Fibroblast of skin of left quadriceps (primary cell): Measurements from ENCODE around the gene FNTB.
"Not testable (repeated sequence)": the region's sequence is repeated elsewhere in the genome, so short reads cannot be mapped to it uniquely, and the experiment has no call there.

Experiments
- DNase-seq, 2 experiments: peaks; one replicate each; pipeline ENCODE4 v3.0.0-alpha.2; 2013; ENCODE audit warnings: low read depth in 2 of 2

FNTB gene

DNA sequence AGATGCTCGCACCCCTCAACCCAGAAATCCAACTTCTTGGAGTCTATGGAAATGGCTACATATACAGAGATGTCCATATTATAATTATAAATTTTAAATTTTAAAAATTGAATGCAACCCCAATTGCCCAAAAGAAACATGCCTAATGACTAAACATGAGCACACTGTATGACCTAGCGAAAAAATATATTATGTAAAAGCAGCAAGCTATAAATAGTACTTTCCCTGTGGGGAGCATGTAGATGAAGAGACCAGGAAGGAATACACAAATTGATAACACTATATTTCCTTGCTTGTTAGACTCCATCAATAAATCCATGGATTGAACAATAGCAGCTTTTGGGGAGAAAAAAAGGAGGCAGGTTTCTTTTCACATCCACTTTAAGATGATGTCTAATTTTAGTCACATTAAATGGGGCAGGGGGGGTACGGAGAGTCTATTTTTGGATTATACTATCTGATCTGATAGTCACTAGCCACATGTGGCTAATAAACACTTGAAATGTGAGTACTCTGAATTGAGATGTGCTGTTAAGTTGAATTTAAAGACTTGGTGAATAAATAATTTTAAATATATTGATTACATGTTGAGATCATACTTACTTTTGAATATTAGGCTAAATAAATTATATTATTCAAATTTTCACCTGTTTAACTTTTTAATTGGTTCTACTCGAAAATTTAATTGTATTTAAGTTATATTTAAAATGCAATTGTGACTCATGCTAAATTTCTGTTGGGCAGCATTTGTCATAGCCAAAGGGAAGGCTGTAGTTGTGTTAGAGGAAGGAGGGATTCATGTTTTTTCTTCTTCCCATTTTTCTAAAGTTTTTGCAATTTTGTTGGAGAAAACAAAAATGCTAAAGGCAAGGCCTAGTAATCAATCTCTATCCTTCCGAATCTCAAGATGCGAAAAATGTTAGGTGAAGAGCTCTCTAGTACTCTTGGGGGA is 98.1 kb downstream of the FNTB start:
- DNase-seq = no peak

DNA sequence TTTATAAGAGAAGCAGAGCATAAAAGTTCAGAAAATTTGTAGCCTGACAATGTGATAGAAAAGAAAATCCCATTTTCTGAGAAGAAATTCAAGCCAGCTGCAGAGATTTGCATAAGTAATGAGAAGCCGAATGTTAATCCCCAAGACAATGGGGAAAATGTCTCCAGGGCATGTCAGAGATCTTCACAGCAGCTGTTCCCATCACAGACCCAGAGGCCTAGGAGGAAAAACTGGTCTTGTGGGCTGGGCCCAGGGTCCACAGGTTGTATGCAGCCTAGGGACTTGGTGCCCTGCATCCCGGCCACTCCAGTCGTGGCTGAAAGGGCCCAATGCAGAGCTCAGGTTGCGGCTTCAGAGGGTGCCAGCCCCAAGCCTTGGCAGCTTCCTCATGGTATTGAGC is 100.0 kb downstream of the FNTB start:
- not testable (repeated sequence) for DNase-seq

DNA sequence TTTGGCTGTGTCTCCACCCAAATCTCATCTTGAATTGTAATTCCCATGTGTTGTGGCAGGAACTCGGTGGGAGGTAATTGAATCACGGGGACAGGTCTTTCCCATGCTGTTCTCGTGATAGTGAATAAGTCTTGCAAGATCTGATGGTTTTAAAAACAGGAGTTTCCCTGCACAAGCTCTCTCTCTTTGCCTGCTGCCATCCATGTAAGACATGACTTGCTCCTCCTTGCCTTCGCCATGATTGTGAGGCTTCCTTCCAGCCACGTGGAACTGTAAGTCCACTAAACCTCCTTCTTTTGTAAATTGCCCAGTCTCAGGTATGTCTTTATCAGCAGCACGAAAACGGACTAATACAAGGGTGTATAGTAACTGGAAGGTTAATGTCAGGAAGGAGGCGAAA is 101.1 kb downstream of the FNTB start:
- DNase-seq = not testable (repeated sequence)

DNA sequence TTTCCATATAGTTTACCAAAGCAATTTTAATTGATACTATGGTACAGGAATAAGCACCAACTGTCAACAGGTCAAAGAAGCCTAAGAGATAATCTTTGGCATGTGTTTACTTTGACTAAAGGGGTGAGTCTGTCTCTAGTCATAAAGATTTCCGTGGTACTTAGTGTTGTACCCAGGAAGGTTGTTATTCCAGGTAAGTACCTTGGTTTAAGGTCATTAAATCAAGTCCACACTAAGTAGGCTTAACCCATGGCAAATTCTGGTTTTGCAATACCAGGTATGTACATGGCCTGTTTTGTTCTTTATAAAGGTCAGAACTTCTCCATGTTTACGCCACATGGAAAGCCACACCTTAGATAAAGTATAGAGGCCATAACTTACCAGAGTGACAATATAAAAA is 105.7 kb downstream of the FNTB start:
- no peak for DNase-seq

DNA sequence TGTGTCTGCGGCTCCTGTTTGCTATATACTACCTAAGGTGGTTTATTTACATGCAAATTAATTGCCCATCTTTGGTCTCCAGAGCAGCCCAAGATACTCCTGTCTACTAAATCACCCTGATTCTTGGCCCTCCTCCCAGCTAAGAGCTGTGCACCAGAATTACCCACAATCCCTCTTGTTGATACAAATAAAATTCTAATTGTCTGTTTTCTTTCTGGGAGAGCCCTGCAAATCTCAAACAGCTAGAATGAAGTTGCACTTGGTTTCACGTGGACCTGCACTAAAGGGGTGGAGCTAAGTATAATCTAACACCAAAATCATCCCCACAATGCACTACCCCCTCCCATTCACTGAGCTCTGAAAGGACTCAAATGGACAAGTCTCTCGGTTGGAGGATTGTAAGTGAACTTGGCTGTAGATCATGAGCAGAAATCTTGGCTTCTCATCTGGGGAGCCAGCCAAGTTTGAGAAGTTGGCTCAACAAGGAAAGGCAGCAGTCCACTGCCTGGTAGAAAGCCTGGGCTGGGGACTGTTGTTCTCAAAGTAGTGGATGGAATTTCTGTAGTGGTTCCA is 109.0 kb downstream of the FNTB start:
- peak in 1 of 2 experiments; percentile 39 for DNase-seq

DNA sequence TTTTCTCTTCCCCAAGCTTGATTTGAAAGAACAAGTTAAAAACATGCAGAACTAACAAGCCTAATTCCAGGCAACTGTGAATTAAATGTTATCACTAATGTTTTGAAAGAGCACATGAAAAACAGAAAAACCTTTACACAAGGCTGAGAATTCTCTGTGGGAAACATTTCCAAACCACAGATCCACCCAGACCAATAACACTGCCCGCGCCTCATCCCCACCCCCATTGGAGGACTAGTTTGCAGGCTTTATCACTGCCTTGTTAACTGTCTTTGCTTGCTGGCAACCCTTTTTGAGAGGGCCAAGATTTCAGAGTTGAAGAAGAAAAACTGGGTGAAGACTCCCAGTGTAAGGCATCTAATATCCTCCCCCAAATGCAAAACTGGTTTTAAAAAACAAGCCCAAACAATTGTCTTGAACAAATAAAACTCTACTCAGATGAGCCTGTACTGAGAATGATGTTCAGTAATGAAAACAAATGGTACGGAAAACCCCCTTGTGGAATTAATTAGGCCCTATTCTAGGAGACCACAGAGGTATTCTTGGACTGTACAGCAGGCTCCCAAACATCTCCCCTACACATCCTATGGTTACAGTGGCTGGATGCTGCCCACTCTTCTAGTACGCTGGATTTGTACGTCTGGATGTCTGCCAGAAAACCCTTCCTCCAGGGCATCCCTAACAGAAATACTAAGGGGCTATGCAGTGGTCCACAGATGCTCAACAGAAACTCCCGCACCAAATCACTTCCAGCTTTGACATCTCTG is 109.8 kb downstream of the FNTB start:
- peak; percentile 43 to 49 for DNase-seq

DNA sequence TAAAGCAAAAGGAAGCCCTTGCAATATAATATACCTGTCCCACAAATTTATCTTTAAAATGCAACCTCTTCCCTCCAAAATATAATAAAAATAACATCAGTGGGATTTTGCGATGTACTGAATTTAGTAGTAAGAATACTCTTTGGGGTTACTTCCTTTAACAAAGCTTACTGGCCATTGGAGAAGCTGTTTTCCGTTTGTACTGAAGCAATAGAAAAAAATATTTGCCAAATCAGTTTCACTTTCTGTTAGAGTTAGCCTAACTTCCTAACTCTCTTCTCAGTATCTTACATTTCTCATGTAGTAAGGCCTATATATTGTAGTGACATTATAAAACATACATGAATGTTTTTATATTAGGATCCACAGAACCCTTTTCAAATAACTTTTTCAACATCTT is 111.9 kb downstream of the FNTB start:
- DNase-seq = no peak

DNA sequence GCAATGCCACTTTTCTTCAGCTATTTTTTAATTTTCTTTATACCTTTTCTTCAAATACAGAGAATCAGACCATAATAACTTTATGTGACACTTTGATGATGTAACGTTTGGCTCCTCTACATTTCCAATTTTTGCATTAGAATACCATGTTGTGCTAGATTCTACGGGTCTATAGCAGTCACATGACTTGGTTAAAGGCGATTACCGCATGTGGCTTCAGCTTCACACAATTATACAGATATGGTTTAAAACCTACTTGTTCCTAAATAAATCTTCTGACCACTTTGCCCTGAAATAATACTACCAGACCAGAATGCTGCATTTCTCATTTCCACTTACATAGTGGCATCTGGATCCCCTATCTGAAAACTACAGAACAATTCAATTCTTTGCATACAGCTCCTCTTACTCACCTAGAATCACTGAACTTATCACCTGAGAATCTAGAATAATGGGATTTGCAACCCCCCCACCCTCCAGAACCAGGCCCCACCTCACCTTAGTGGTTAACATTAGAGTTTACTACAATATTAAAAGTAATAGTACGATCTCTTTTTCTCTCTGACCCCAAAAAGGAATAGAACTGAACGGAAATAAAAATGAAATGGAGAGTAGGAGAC is 114.3 kb downstream of the FNTB start:
- DNase-seq = no peak

DNA sequence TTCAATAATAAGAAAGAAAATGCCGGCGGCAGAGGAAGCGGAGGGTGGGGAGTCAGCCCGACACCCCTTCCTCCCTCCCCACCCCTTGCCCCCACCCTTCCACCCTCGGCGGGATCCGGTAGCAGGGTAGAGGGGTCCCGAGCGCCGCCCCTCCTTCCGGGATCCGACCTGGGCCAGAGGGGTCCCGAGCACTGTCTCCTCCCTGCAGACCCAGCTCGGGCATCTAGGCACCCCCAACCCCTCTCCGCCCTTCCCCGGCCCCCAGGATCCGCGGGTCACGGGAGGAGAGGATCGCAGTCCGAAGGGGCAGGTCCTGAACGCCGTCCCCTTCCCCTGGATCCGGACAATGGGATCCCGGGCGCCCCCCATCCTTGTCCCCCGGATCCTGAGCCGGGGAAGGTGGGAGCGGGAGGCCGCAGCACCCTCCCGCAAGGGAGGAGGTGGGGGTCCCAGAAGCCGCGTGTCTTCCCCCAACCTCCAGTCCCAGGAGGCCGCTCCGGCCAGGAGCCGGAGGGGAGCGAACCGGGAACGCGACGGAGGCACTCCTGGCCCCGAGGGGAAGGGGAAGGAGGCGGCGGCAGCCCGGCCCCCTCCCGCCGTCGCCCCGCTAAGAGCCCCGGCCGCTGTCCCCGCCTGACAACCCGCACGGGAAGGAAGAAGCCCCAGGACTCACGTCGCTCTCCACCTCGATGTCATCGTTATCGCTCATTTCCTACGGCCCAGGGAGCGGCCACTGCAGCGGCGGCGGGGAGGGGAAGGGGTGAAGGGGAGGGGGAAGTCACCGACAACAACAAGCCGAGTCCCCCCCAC is 115.1 kb downstream of the FNTB start:
- no peak for DNase-seq

DNA sequence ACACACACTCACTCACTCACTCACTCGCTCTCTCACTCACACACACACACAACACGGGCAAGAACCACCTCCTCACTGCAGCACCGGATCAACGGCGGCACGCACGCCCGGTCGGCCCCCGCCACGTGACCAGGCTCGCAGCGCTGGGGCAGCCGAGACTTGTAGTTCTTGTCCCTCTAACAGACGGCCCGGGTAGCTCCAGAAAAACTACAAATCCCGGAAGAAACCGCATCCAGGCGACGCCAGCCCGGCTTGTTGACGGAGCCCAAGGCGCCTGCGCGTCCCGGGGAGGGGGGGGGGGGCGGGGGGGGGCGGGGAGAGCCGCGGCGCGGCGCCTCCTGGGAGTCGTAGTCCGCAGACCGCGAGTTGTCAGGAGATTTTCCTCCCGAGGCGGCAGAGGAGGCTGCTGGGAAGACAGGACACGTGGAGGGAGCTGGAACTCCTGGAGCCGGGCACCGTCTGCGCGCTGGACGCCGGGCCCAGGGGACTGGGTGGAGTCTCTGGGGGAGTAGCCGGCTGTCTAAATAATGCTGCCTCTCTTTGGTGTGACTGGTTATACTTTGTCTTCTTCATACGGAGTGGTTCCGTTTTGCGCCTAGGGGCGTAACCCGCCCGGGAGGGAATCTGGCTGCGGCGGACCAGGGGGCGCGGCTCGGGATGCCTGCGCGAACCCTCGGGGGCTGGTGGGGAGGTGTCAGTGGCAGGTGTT is 115.9 kb downstream of the FNTB start, which contains the start of gene MAX:
Gene MAX, minus strand, starts transcription at position 77 of the 709 bp plus-strand sequence. CDS start 178 bp downstream, outside the sequence.
- DNase-seq = peak; percentile 98

DNA sequence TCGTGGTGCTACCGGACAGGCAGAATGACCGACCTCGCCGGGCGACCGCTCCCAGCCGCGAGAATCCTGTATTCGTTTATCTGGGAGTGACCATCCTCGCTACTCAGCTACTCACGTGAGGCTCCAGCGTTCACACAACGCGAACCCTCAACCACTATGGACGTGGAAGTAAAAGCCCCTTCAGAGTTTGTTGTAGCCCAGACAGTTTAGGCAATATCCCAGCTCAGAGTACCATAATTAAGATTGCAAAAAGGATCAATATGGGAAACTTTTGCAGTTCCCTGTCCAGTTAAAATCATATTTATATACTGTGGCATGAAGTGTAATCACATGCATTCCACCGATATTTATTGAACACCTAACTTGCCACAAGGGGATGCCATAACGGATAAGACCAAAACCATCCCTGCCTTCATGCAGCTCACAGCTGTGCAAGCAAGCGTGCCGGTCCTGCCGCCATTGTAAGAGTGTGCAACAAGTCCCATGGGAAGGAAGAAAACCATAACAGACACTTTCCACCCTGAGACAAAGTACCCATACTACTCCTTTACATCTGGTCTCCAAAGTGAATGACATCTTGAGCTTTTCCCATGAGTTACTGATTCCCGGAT is 116.6 kb downstream of the FNTB start:
- DNase-seq = peak in 1 of 2 experiments; percentile 4

DNA sequence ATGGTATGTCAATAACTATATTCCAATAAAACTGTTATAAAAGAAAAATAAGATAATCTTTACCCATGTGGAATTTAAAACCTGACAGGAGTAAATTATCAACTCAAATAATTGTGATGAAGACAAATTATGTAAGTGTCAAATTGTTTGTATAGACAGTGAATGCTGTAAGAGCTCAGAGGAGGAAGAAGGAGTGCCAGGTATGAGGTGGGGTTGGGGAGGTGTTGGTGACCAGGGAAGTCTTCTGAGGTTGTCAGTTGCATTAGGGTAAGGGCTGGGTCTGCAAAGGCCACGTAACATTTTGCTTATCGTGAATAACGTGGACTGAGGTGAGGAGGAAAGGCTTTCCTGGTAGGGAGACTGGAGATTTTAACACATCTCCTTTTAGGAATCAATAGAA is 118.1 kb downstream of the FNTB start:
- DNase-seq = no peak

DNA sequence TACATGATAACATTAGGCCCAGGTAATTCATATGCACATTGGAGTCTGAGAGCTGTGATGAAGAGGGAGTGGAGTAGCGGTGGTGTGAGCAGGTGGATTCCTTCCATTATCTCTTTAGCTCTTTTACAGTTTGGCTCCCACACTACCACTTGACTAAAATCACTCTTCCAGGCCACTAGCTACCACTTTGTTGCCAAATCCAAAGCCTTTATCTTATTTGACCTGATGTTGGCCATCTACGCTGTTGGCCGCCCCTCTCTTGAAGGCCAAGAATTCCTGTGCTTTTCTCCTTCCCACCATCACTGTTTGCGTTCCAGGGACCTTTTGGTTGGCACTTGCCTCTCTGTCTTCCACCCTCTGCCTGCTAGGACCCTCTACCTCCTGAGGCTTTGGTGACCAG is 119.6 kb downstream of the FNTB start:
- no peak for DNase-seq

DNA sequence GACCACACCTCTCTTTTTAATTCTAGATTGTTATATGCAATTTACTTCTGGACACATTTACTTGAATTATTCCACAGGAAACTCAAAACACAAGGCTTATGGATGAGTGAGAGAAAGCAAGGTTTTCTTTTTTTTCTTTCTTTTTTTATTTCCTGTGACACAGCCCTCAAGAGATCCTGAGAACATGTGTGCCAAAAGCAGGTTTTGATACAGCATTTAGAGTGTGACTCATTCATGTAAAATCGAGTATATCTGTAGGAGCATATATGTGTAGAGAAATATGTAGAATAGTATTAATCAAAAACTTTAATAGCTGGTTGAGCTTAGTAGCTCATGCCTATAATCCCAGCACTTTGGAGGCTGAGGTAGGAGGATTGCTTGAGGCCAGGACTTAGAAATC is 120.0 kb downstream of the FNTB start:
- no peak for DNase-seq

DNA sequence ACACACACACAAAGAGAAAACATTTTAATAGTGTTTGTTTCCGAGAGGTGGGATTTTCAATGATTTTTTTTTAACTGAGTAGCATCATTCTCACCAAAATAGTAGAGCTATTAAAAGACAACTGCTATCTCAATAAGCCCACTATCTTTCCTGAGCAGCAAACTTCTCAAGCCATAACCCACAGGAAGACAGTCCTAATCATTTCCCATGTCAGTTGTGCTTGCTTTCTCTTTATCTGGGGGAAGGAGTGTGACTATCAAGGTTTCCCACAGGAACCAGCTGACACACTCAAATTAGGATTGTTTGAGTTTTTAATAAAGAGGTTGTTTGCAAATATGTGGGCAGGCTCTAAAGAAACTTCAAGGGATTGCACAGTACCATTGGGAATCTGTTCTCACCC is 120.5 kb downstream of the FNTB start:
- DNase-seq = no peak

DNA sequence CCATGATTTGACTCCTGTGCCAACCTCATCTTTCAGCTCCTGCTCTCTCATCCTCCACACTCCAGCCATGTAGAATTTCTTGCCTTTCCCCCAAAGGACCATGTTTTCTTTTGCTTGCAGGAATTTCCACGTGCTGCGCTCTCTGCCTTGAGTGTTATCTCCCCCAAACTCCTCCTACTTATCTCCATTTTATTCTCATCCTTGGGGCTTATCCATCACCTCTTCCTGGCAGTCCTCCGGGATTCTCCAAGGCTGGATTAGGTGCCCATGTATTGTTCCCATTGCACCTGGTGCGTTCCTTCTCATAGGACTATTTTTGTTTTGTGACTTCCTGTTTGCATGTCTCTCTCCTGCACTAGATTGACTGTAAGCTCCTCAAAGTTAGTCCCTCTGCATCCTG is 122.7 kb downstream of the FNTB start:
- no peak for DNase-seq

DNA sequence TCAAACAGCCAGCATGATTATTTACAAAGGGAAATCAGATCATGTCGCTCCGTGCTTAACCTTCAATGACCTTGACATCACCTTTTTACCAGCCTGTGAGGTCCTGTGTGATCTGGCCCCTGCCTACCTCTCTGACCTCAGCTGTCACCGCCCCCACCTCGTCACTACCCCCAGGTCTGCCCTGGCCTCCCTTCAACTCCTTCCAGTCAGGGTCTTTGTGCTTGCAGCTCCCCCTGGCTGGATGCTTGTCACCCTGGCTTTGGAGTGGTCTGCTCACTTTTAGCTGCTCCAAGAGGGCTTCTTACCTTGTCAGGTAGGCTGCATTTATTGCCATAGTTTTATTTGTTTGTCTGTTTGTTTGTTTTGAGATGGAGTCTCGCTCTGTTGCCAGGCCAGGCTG is 123.8 kb downstream of the FNTB start:
- DNase-seq = no peak
